H1 (cell line): ENCODE results near the gene GRIN2B. TPM values are rescaled to one million over a fixed set of nuclear protein-coding genes. Genes with fewer than 3 reads are reported as not detected.

Source experiments
- CTCF ChIA-PET: fragments of 300-600 bp; sonication (Branson Sonifier 250); formaldehyde crosslinking; loops from one replicate; lab custom pipeline; 2021; ENCODE audit not compliant: partially characterized antibody; lab: Charles Lee
- POLR2A ChIA-PET: fragments of 300-600 bp; sonication (Branson Sonifier 250); formaldehyde crosslinking; loops from one replicate; lab custom pipeline; 2021; ENCODE audit warnings: inconsistent platforms; ENCODE audit not compliant: partially characterized antibody; lab: Charles Lee
- DNase-seq, 2 experiments: peaks; one replicate each; pipeline versions ENCODE4 v3.0.0 to v3.0.0-alpha.2; 2010 to 2022; ENCODE audit warnings: low spot score in 2 of 2, low read depth in 1 of 2, mixed read lengths in 1 of 2
- FAIRE-seq: peaks from 2 replicates; lab custom pipeline; 2011; peaks lifted over from hg19 to GRCh38; lab: Jason Lieb, UNC
- H2AFZ ChIP-seq: 2 replicates; pipeline ENCODE4 v1.8.1; 2012; ENCODE audit warnings: low read length, inconsistent platforms
- H2AK5ac ChIP-seq: 2 replicates; pipeline ENCODE4 v1.6.1; 2013; ENCODE audit warnings: low read depth, low read length
- H2BK120ac ChIP-seq: replicated peaks from 2 replicates; pipeline ENCODE3; 2013; ENCODE audit warnings: low read depth, low read length, inconsistent platforms
- H2BK12ac ChIP-seq: 2 replicates; pipeline ENCODE4 v1.6.1; 2013; ENCODE audit warnings: low read depth, low read length
- H2BK15ac ChIP-seq: 2 replicates; pipeline ENCODE4 v1.6.1; 2013; ENCODE audit warnings: low read length
- H2BK20ac ChIP-seq: 2 replicates; pipeline ENCODE4 v1.6.1; 2013; ENCODE audit warnings: low read length
- H2BK5ac ChIP-seq: 2 replicates; pipeline ENCODE4 v1.6.1; 2013; ENCODE audit warnings: low read depth, low read length
- H3K14ac ChIP-seq: 2 replicates; pipeline ENCODE4 v1.6.1; 2013; ENCODE audit warnings: inconsistent platforms; ENCODE audit not compliant: insufficient read length
- H3K18ac ChIP-seq: 2 replicates; pipeline ENCODE4 v1.6.1; 2013; ENCODE audit warnings: low read length; ENCODE audit errors: extremely low read depth
- H3K23ac ChIP-seq: 2 replicates; pipeline ENCODE4 v1.6.1; 2013; ENCODE audit warnings: inconsistent platforms; ENCODE audit not compliant: insufficient read length
- H3K23me2 ChIP-seq: 2 replicates; pipeline ENCODE4 v1.6.1; 2013; ENCODE audit warnings: low read depth, low read length
- H3K27ac ChIP-seq: 2 replicates; pipeline ENCODE4 v1.6.1; 2011; ENCODE audit warnings: low read depth, low read length, inconsistent platforms
- H3K27me3 ChIP-seq, 4 experiments: replicated peaks in 1 of 4; 1 replicate in 1 of 4; 2 replicates in 3 of 4; pipeline versions ENCODE4 v1.6.1 to v1.8.1; 2011 to 2013; ENCODE audit warnings: low read length in 3 of 4, mild to moderate bottlenecking in 3 of 4, inconsistent platforms in 2 of 4, mixed read lengths in 2 of 4, moderate library complexity in 1 of 4; ENCODE audit not compliant: control insufficient read depth in 3 of 4, insufficient read depth in 3 of 4; ENCODE audit errors: extremely low read depth in 1 of 4
- H3K36me3 ChIP-seq, 4 experiments: 2 replicates each; pipeline versions ENCODE4 v1.6.1 to v1.8.1; 2011 to 2013; ENCODE audit warnings: mild to moderate bottlenecking in 4 of 4, low read length in 3 of 4, moderate library complexity in 2 of 4, control low read depth in 1 of 4, inconsistent platforms in 1 of 4; ENCODE audit not compliant: insufficient read depth in 4 of 4, control insufficient read depth in 2 of 4
- H3K4ac ChIP-seq: replicated peaks from 2 replicates; pipeline ENCODE3; 2013; ENCODE audit warnings: low read length, low read depth, mixed read lengths, inconsistent platforms; ENCODE audit not compliant: insufficient read length
- H3K4me1 ChIP-seq, 4 experiments: replicated peaks in 1 of 4; 1 replicate in 1 of 4; 2 replicates in 3 of 4; pipeline versions ENCODE4 v1.6.1 to v1.8.1; 2011 to 2013; ENCODE audit warnings: low read length in 3 of 4, inconsistent platforms in 2 of 4, mixed read lengths in 1 of 4; ENCODE audit not compliant: insufficient read depth in 4 of 4, control insufficient read depth in 3 of 4
- H3K4me2 ChIP-seq, 2 experiments: 2 replicates each; pipeline versions ENCODE4 v1.6.1 to v1.8.1; 2011 to 2013; ENCODE audit warnings: low read depth in 2 of 2, low read length in 2 of 2, control low read depth in 1 of 2, inconsistent platforms in 1 of 2, mild to moderate bottlenecking in 1 of 2; ENCODE audit not compliant: insufficient read depth in 1 of 2
- H3K4me3 ChIP-seq, 4 experiments: fragments of 200-600, 300-600 bp in 1 of 4; sonication (generic), shearing (Covaris generic), sonication (Bioruptor Twin) in 1 of 4; 2 replicates each; pipeline versions ENCODE4 v1.5.1 to v1.8.1; 2011 to 2016; ENCODE audit warnings: low read length in 4 of 4, low read depth in 3 of 4, control low read depth in 2 of 4, inconsistent platforms in 2 of 4, mild to moderate bottlenecking in 2 of 4, mixed read lengths in 1 of 4, moderate library complexity in 1 of 4; ENCODE audit not compliant: insufficient read depth in 2 of 4; ENCODE audit errors: extremely low read depth in 1 of 4
- H3K56ac ChIP-seq: replicated peaks from 2 replicates; pipeline ENCODE3; 2013; ENCODE audit warnings: low read depth, mild to moderate bottlenecking, mixed read lengths, low read length, inconsistent platforms; ENCODE audit not compliant: insufficient read length
- H3K79me1 ChIP-seq: 2 replicates; pipeline ENCODE4 v1.6.1; 2013; ENCODE audit warnings: low read depth, low read length, control low read depth
- H3K79me2 ChIP-seq, 2 experiments: 2 replicates each; pipeline versions ENCODE4 v1.6.1 to v1.8.1; 2012 to 2013; ENCODE audit warnings: low read length in 2 of 2, mild to moderate bottlenecking in 2 of 2, inconsistent platforms in 1 of 2; ENCODE audit not compliant: insufficient read depth in 2 of 2, control insufficient read depth in 1 of 2
- H3K9ac ChIP-seq, 4 experiments: replicated peaks in 1 of 4; 1 replicate in 1 of 4; 2 replicates in 3 of 4; pipeline versions ENCODE4 v1.6.1 to v1.8.1; 2011 to 2013; ENCODE audit warnings: low read depth in 3 of 4, low read length in 3 of 4, control low read depth in 2 of 4, mild to moderate bottlenecking in 2 of 4, moderate library complexity in 2 of 4, inconsistent platforms in 1 of 4; ENCODE audit errors: extremely low read depth in 1 of 4
- H3K9me3 ChIP-seq, 2 experiments: 2 replicates each; pipeline versions ENCODE4 v1.6.1 to v1.8.1; 2012 to 2013; ENCODE audit warnings: mild to moderate bottlenecking in 2 of 2, moderate library complexity in 2 of 2, control low read depth in 1 of 2, inconsistent platforms in 1 of 2, low read depth in 1 of 2, low read length in 1 of 2, mixed read lengths in 1 of 2; ENCODE audit not compliant: insufficient read depth in 2 of 2
- H4K20me1 ChIP-seq, 2 experiments: replicated peaks in 1 of 2; 2 replicates each; pipeline versions ENCODE3 to v1.8.1; 2011 to 2013; ENCODE audit warnings: inconsistent platforms in 2 of 2, low read length in 2 of 2, mild to moderate bottlenecking in 1 of 2; ENCODE audit not compliant: insufficient read depth in 2 of 2, control insufficient read depth in 1 of 2
- H4K5ac ChIP-seq: 2 replicates; pipeline ENCODE4 v1.6.1; 2013; ENCODE audit warnings: low read length, low read depth, mixed read lengths, inconsistent platforms; ENCODE audit not compliant: insufficient read length
- H4K8ac ChIP-seq: 2 replicates; pipeline ENCODE4 v1.8.0; 2013; ENCODE audit warnings: mild to moderate bottlenecking, moderate library complexity, low read length, inconsistent platforms; ENCODE audit not compliant: insufficient read depth; ENCODE audit errors: extremely low read depth
- H4K91ac ChIP-seq: replicated peaks from 2 replicates; pipeline ENCODE3; 2013; ENCODE audit warnings: low read length, mixed read lengths, inconsistent platforms; ENCODE audit not compliant: insufficient read length
- BACH1 ChIP-seq: IDR thresholded peaks from 2 replicates; pipeline ENCODE4 v1.6.1; 2012; ENCODE audit warnings: low read length, improper control_type of control experiment
- CHD2 ChIP-seq: IDR thresholded peaks from 2 replicates; pipeline ENCODE4 v1.6.1; 2012; ENCODE audit warnings: low read length, improper control_type of control experiment
- CTBP2 ChIP-seq: IDR thresholded peaks from 2 replicates; pipeline ENCODE4 v1.7.0; 2011; ENCODE audit warnings: borderline replicate concordance, mild to moderate bottlenecking, moderate library complexity, mixed read lengths, low read length; ENCODE audit not compliant: insufficient read depth, insufficient read length
- FOSL1 ChIP-seq: IDR thresholded peaks from 2 replicates; pipeline ENCODE4 v1.6.1; 2011; ENCODE audit warnings: mild to moderate bottlenecking, low read depth, low read length, moderate library complexity; ENCODE audit not compliant: insufficient read depth
- GABPA ChIP-seq: IDR thresholded peaks from 2 replicates; pipeline ENCODE4 v1.6.1; 2011; ENCODE audit warnings: mild to moderate bottlenecking, low read length, moderate library complexity, borderline replicate concordance; ENCODE audit not compliant: insufficient read depth
- JUN ChIP-seq: IDR thresholded peaks from 2 replicates; pipeline ENCODE4 v1.6.1; 2011; ENCODE audit warnings: low read depth, mild to moderate bottlenecking, improper control_type of control experiment, low read length
- NANOG ChIP-seq: IDR thresholded peaks from 2 replicates; pipeline ENCODE4 v1.6.1; 2011; ENCODE audit warnings: low read length, low read depth, mild to moderate bottlenecking, inconsistent platforms; ENCODE audit not compliant: insufficient read depth, poor library complexity, severe bottlenecking
- SIN3A ChIP-seq, 2 experiments: IDR thresholded peaks in 1 of 2; conservative IDR thresholded peaks in 1 of 2; 2 replicates each; pipeline ENCODE4 v1.6.1; 2011 to 2012; ENCODE audit warnings: low read length in 2 of 2, improper control_type of control experiment in 1 of 2, low read depth in 1 of 2, mild to moderate bottlenecking in 1 of 2
- SIRT6 ChIP-seq: IDR thresholded peaks from one replicate; pipeline ENCODE4 v1.7.1; 2012; ENCODE audit warnings: low read length, inconsistent platforms
- WGBS, 2 experiments: shearing (Covaris generic) in 1 of 2; methylation state at CpG; one replicate each; pipeline versions ENCODE4 v1.1.6 to v1.1.7; 2013 to 2015; ENCODE audit warnings: low lambda C conversion rate in 2 of 2, mixed read lengths in 2 of 2, inconsistent platforms in 1 of 2, low coverage in 1 of 2, missing lambda C conversion rate in 1 of 2; ENCODE audit not compliant: insufficient replicate concordance in 2 of 2, insufficient coverage in 1 of 2, insufficient read length in 1 of 2; ENCODE audit errors: extremely low coverage in 1 of 2, missing lambda C conversion rate in 1 of 2; 5-methylcytosine and 5-hydroxymethylcytosine counted together
- polyA plus RNA-seq, 7 experiments: library from polyadenylated mRNA; depleted of rRNA in 3 of 7; stranded (reverse) in 5 of 7; unstranded in 2 of 7; fragments of >200 nt in 5 of 7; fragments of 200-250 nt in 2 of 7; gene quantifications; 1 replicate in 5 of 7; 2 replicates in 1 of 7; 4 replicates in 1 of 7; pipeline versions ENCODE4 v1.2.1 to v1.2.3, GENCODE V29; 2011 to 2013; ENCODE audit warnings: missing spikeins in 2 of 7, mixed read lengths in 2 of 7
- total RNA-seq: library from RNA; stranded (reverse); fragmentation: NEBNext Ultra II Directional; extraction: Animal tissue kit (Norgen Biotek cat#: 25700); gene quantifications from 2 replicates; pipeline ENCODE4 v1.2.1, GENCODE V29; 2021

Gene GRIN2B
- total and polyA plus RNA-seq, 2 of the 8 experiments (the other 6 are each of a cell fraction or from before 2014, with no cell fraction given): 0.68 to 3.2 TPM

GRCh38 chr12:13956060-13956590 is 25.3 kb downstream of the GRIN2B start:
- DNase-seq: no peak
- no peak overlapping the region for H3K27ac ChIP-seq
- ChIA-PET POLR2A (no interaction called here), CTCF (interaction anchor here (1.0 kb wide), 1 partner anchor 7 kb away, joined by 3 read pairs; no protein-coding TSS in a partner anchor)
- H3K23ac ChIP-seq: no peak overlapping the region
- H3K56ac ChIP-seq: no peak overlapping the region
- H2AFZ ChIP-seq: no peak overlapping the region
- TF ChIP-seq CHD2: no peak
- no peak for TF ChIP-seq CTBP2
- no peak for TF ChIP-seq SIN3A (conservative IDR thresholded peaks at IDR 0.05 in 1 of 2, IDR thresholded peaks at IDR 0.05 in 1 of 2; ENCODE audit: low read depth in 1 of 2, low read length in 2 of 2)
- no peak for TF ChIP-seq SIRT6
- TF ChIP-seq NANOG: no peak
- TF ChIP-seq GABPA: no peak
- TF ChIP-seq BACH1: no peak
- TF ChIP-seq JUN: no peak
- TF ChIP-seq FOSL1: no peak
- H2BK5ac ChIP-seq: no peak overlapping the region
- no peak overlapping the region for H4K91ac ChIP-seq
- H2AK5ac ChIP-seq: no peak overlapping the region
- H3K36me3 ChIP-seq: no peaks in the 10 kb centered on the region
- no peaks in the 10 kb centered on the region for H3K9me3 ChIP-seq
- H3K4ac ChIP-seq: no peak overlapping the region
- H4K8ac ChIP-seq: no peak overlapping the region; the same call in 1 of the 2 replicates
- no peak overlapping the region for H2BK120ac ChIP-seq
- H3K23me2 ChIP-seq: no peaks in the 10 kb centered on the region
- no peaks in the 10 kb centered on the region for H3K79me1 ChIP-seq
- H4K5ac ChIP-seq: no peak overlapping the region
- H2BK12ac ChIP-seq: no peak overlapping the region
- H3K79me2 ChIP-seq: no peaks in the 10 kb centered on the region
- H3K14ac ChIP-seq: no peak overlapping the region
- FAIRE-seq: no peak
- peaks cover 0 to 9% (median 4%) of the 10 kb centered on the region in 4 experiments; a peak in 3 of 7 replicates for H3K4me1 ChIP-seq
- no peak overlapping the region for H2BK20ac ChIP-seq
- no peak overlapping the region for H3K18ac ChIP-seq
- H3K9ac ChIP-seq: no peak overlapping the region
- no peak overlapping the region for H2BK15ac ChIP-seq
- no peaks in the 10 kb centered on the region for H4K20me1 ChIP-seq
- no peaks in the 10 kb centered on the region for H3K27me3 ChIP-seq
- WGBS, 2 experiments: 91% methylated on average over 15 of the region's 15 CpGs; no CpG with 5 or more reads in 1 of the 2 experiments
- H3K4me3 ChIP-seq: no peak overlapping the region
- H3K4me2 ChIP-seq: no peak overlapping the region
